ENCODE data around the gene LRRK1. TPM values are rescaled to one million over a fixed set of nuclear protein-coding genes. Genes with fewer than 3 reads are reported as not detected.

The LRRK1 gene
- total and polyA plus RNA-seq, 2 donors (not counting 1 experiment from before 2014, with no cell fraction given), result 19.8 to 53.0 TPM

GRCh38 chr15:101025896-101026631 is 106.9 kb downstream of the LRRK1 start:
- 98% methylated on average over 17 of the region's 17 CpGs for WGBS (ENCODE audit: insufficient coverage)
- H3K4me2 ChIP-seq (replicated peaks; ENCODE audit: low read depth, low read length, poor library complexity, severe bottlenecking), result no peak overlapping the region
- DNase-seq (no peak), ATAC-seq (ENCODE audit: low read depth) (no peak)
- H3K4me3 ChIP-seq (ENCODE audit: control extremely low read depth in 1 of 5, extremely low read depth in 1 of 5, insufficient read depth in 1 of 5, low read depth in 2 of 5, low read length in 4 of 5), result no peak overlapping the region
- no peaks in the 10 kb centered on the region for H3K9me3 Mint-ChIP-seq (ENCODE audit: insufficient read depth)
- POLR2A ChIA-PET, result no interaction called here
- no peak overlapping the region for H2AFZ ChIP-seq (ENCODE audit: insufficient read depth, low read depth, low read length, poor library complexity, severe bottlenecking)
- no peak overlapping the region for H3K27ac ChIP-seq (ENCODE audit: low read length in 2 of 2)
- no peaks in the 10 kb centered on the region for H3K4me1 ChIP-seq (ENCODE audit: control insufficient read depth in 2 of 2, insufficient read depth in 2 of 2, low read length in 2 of 2)
- no peaks in the 10 kb centered on the region for H3K27me3 Mint-ChIP-seq
- TF ChIP-seq, protein P1, sequence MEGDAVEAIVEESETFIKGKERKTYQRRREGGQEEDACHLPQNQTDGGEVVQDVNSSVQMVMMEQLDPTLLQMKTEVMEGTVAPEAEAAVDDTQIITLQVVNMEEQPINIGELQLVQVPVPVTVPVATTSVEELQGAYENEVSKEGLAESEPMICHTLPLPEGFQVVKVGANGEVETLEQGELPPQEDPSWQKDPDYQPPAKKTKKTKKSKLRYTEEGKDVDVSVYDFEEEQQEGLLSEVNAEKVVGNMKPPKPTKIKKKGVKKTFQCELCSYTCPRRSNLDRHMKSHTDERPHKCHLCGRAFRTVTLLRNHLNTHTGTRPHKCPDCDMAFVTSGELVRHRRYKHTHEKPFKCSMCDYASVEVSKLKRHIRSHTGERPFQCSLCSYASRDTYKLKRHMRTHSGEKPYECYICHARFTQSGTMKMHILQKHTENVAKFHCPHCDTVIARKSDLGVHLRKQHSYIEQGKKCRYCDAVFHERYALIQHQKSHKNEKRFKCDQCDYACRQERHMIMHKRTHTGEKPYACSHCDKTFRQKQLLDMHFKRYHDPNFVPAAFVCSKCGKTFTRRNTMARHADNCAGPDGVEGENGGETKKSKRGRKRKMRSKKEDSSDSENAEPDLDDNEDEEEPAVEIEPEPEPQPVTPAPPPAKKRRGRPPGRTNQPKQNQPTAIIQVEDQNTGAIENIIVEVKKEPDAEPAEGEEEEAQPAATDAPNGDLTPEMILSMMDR (IDR thresholded peaks at IDR 0.05), result no peak
- no peak for TF ChIP-seq EZH2 (IDR thresholded peaks at IDR 0.05; ENCODE audit: borderline replicate concordance, insufficient read depth, low read depth, low read length, poor library complexity, severe bottlenecking)
- no peaks in the 10 kb centered on the region for H4K20me1 ChIP-seq (ENCODE audit: control insufficient read depth, insufficient read depth, low read length, poor library complexity, severe bottlenecking)
- H3K79me2 ChIP-seq (ENCODE audit: control insufficient read depth, insufficient read depth, low read length), result no peaks in the 10 kb centered on the region
- no peak overlapping the region for H3K9ac ChIP-seq (ENCODE audit: low read length)
- H3K9me3 ChIP-seq (ENCODE audit: control extremely low read depth in 1 of 3, control insufficient read depth in 2 of 3, insufficient read depth in 1 of 3, low read length in 2 of 3), result no peaks in the 10 kb centered on the region
- no peak overlapping the region for H3K4me3 Mint-ChIP-seq
- H3K27ac Mint-ChIP-seq, result no peak overlapping the region
- no peaks in the 10 kb centered on the region for H3K27me3 ChIP-seq (replicated peaks in 1 of 4; ENCODE audit: control extremely low read depth in 1 of 4, control insufficient read depth in 3 of 4, insufficient read depth in 4 of 4, low read length in 3 of 4)
- CTCF ChIA-PET, result no interaction called here
- peaks cover 0 to 65% of the 10 kb centered on the region in 2 experiments for H3K36me3 ChIP-seq (replicated peaks in 1 of 2; ENCODE audit: control extremely low read depth in 1 of 2, control insufficient read depth in 1 of 2, extremely low read depth in 1 of 2, insufficient read depth in 2 of 2, low read length in 1 of 2)
- H3K4me1 Mint-ChIP-seq, result no peaks in the 10 kb centered on the region
- intact Hi-C loops (cut with micrococcal nuclease), result no loop called here

GRCh38 chr15:101026656-101027272 is 107.6 kb downstream of the LRRK1 start:
- no peaks in the 10 kb centered on the region for H3K27me3 Mint-ChIP-seq
- no peak overlapping the region for H3K27ac Mint-ChIP-seq
- ChIA-PET POLR2A (no interaction called here), CTCF (interaction anchor here (1.4 kb wide), 1 partner anchor 10 kb away, joined by 7 read pairs; no protein-coding TSS in a partner anchor)
- H3K4me3 ChIP-seq (ENCODE audit: control extremely low read depth in 1 of 5, extremely low read depth in 1 of 5, insufficient read depth in 1 of 5, low read depth in 2 of 5, low read length in 4 of 5), result no peak overlapping the region
- no peaks in the 10 kb centered on the region for H3K4me1 Mint-ChIP-seq
- H3K9ac ChIP-seq (ENCODE audit: low read length), result no peak overlapping the region
- H3K79me2 ChIP-seq (ENCODE audit: control insufficient read depth, insufficient read depth, low read length), result no peaks in the 10 kb centered on the region
- no peak overlapping the region for H3K4me2 ChIP-seq (replicated peaks; ENCODE audit: low read depth, low read length, poor library complexity, severe bottlenecking)
- DNase-seq, result no peak
- no peaks in the 10 kb centered on the region for H3K9me3 ChIP-seq (ENCODE audit: control extremely low read depth in 1 of 3, control insufficient read depth in 2 of 3, insufficient read depth in 1 of 3, low read length in 2 of 3)
- intact Hi-C loops (cut with micrococcal nuclease), result no loop called here
- TF ChIP-seq, protein P1 (IDR thresholded peaks at IDR 0.05), result no peak
- TF ChIP-seq EZH2 (IDR thresholded peaks at IDR 0.05; ENCODE audit: borderline replicate concordance, insufficient read depth, low read depth, low read length, poor library complexity, severe bottlenecking), result no peak
- H3K27me3 ChIP-seq (replicated peaks in 1 of 4; ENCODE audit: control extremely low read depth in 1 of 4, control insufficient read depth in 3 of 4, insufficient read depth in 4 of 4, low read length in 3 of 4), result no peaks in the 10 kb centered on the region
- peaks cover 0 to 64% of the 10 kb centered on the region in 2 experiments for H3K36me3 ChIP-seq (replicated peaks in 1 of 2; ENCODE audit: control extremely low read depth in 1 of 2, control insufficient read depth in 1 of 2, extremely low read depth in 1 of 2, insufficient read depth in 2 of 2, low read length in 1 of 2)
- no peaks in the 10 kb centered on the region for H3K9me3 Mint-ChIP-seq (ENCODE audit: insufficient read depth)
- no peak overlapping the region for H3K27ac ChIP-seq (ENCODE audit: low read length in 2 of 2)
- no peaks in the 10 kb centered on the region for H3K4me1 ChIP-seq (ENCODE audit: control insufficient read depth in 2 of 2, insufficient read depth in 2 of 2, low read length in 2 of 2)
- WGBS (ENCODE audit: insufficient coverage), result 98% methylated on average over 13 of the region's 13 CpGs
- H4K20me1 ChIP-seq (ENCODE audit: control insufficient read depth, insufficient read depth, low read length, poor library complexity, severe bottlenecking), result no peaks in the 10 kb centered on the region
- no peak overlapping the region for H2AFZ ChIP-seq (ENCODE audit: insufficient read depth, low read depth, low read length, poor library complexity, severe bottlenecking)
- H3K4me3 Mint-ChIP-seq, result no peak overlapping the region
- ATAC-seq (ENCODE audit: low read depth), result no peak
